Mammary epithelial cell (primary cell): ENCODE measurements around the gene TACC3.

ENCODE experiments used
- CTCF ChIP-seq, 2 donors: IDR thresholded peaks in 1 of 2; conservative IDR thresholded peaks in 1 of 2; 2 replicates each; pipeline ENCODE4 v1.5.1; 2011 to 2012; ENCODE audit warnings: inconsistent platforms in 2 of 2, low read length in 2 of 2, mild to moderate bottlenecking in 2 of 2, control low read depth in 1 of 2, low read depth in 1 of 2; ENCODE audit not compliant: insufficient read depth in 1 of 2; ENCODE audit errors: extremely low read depth in 1 of 2
- EZH2 ChIP-seq: IDR thresholded peaks from 2 replicates; pipeline ENCODE4 v1.6.1; 2012; ENCODE audit warnings: low read length, inconsistent platforms, borderline replicate concordance

GRCh38 chr4:1686440-1687036, 34.8 kb upstream of the TACC3 start:
- TF ChIP-seq EZH2 (no peak), CTCF (conservative IDR thresholded peaks at IDR 0.05 in 1 of 2, IDR thresholded peaks at IDR 0.05 in 1 of 2; ENCODE audit: extremely low read depth in 1 of 2, insufficient read depth in 1 of 2, low read depth in 1 of 2, low read length in 2 of 2) (no peak)
